AG04449 (cell line): ENCODE measurements around the gene FAM217B.

ENCODE experiments used
- CTCF ChIA-PET: fragments of 350-600 bp; formaldehyde crosslinking; extraction: SDS; loops from one replicate; lab custom pipeline; 2021; ENCODE audit warnings: antibody characterized with exemption; lab: Yijun Ruan, JAX
- POLR2A ChIA-PET: fragments of 400-600, 350-600 bp; formaldehyde crosslinking; extraction: SDS; loops from one replicate; lab custom pipeline; 2020; ENCODE audit warnings: antibody characterized with exemption, inconsistent platforms; lab: Yijun Ruan, JAX
- DNase-seq: peaks from one replicate; pipeline ENCODE4 v3.0.0-alpha.2; 2010; ENCODE audit warnings: low read depth, low spot score
- H3K4me3 ChIP-seq: 2 replicates; pipeline ENCODE4 v1.5.1; 2011; ENCODE audit warnings: low read depth, mild to moderate bottlenecking, control low read depth, low read length
- TF ChIP-seq, protein P1 (sequence below): IDR thresholded peaks from one replicate; pipeline ENCODE4 v1.5.1; 2011; ENCODE audit warnings: mild to moderate bottlenecking, moderate library complexity, low read length, control low read depth, inconsistent platforms; ENCODE audit not compliant: insufficient read depth; ENCODE audit errors: missing control alignments

Gene FAM217B

DNA sequence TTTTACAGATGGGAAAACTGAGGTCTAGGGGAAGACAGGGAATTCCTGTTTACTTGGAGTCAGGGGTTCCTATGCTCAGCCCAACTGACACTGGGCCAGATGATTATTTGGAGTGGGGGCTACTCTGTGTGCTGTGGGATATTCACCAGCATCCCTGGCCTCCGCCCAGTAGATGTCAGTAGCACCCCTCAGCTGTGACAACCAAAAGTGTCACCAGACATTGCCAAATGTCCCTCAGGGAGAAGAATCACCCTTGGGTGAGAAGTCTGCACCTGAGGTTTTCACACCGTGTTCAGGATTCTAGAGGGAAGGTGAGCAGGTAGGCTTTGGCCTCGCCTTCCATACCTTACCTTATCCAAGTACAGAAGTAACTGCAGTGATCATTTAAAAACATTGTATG lies 45.7 kb downstream of the FAM217B start:
- CTCF ChIA-PET = interaction anchor here (1.4 kb wide), 1 partner anchor 72 kb away, joined by 4 read pairs; no protein-coding TSS in a partner anchor
- POLR2A ChIA-PET = no interaction called here
- no peak overlapping the region for H3K4me3 ChIP-seq
- TF ChIP-seq, protein P1, sequence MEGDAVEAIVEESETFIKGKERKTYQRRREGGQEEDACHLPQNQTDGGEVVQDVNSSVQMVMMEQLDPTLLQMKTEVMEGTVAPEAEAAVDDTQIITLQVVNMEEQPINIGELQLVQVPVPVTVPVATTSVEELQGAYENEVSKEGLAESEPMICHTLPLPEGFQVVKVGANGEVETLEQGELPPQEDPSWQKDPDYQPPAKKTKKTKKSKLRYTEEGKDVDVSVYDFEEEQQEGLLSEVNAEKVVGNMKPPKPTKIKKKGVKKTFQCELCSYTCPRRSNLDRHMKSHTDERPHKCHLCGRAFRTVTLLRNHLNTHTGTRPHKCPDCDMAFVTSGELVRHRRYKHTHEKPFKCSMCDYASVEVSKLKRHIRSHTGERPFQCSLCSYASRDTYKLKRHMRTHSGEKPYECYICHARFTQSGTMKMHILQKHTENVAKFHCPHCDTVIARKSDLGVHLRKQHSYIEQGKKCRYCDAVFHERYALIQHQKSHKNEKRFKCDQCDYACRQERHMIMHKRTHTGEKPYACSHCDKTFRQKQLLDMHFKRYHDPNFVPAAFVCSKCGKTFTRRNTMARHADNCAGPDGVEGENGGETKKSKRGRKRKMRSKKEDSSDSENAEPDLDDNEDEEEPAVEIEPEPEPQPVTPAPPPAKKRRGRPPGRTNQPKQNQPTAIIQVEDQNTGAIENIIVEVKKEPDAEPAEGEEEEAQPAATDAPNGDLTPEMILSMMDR = no peak
- DNase-seq = no peak

DNA sequence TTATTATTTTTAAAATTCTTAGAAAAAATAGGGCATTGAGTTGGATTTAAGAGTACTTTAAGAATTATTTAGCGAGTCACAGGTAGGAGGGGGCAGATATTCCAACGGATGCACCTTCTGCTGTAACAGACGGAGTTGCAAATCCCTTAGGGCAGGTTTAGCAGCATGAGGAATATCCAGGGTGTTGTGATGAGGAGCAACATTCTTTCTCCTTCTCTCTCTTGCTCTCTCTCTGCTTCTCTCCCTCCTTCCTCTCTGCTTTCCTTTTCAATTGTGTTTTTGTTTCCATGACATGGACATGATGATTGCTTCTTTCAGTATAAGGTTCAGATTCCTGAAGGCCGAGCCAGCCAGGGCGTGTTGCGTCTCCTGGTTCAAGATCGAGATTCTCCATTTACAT lies 46.9 kb downstream of the FAM217B start:
- TF ChIP-seq, protein P1 = no peak
- ChIA-PET CTCF (no interaction called here), POLR2A (no interaction called here)
- DNase-seq = no peak
- H3K4me3 ChIP-seq = no peak overlapping the region

DNA sequence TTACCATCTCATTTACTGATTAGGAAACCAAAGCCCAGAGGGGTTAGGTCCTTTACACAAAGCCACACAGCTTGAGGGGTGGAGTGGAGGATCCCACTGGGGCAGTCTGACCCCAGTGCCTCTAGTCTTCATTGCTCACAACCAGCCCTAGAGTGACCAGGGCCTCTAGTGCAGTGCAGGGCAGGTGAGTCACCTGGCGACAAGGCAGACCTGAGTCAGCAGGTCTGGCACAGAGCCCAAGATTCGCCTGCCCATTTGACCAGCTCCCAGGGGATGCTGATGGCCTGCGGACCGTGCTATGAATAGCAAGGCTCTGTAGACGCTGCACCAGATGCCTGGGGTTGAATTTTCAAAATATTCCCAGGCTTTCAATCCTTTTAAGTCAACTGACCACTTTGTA lies 48.0 kb downstream of the FAM217B start:
- TF ChIP-seq, protein P1 = no peak
- no peak for DNase-seq
- H3K4me3 ChIP-seq = no peak overlapping the region
- CTCF ChIA-PET = no interaction called here
- POLR2A ChIA-PET = no interaction called here

DNA sequence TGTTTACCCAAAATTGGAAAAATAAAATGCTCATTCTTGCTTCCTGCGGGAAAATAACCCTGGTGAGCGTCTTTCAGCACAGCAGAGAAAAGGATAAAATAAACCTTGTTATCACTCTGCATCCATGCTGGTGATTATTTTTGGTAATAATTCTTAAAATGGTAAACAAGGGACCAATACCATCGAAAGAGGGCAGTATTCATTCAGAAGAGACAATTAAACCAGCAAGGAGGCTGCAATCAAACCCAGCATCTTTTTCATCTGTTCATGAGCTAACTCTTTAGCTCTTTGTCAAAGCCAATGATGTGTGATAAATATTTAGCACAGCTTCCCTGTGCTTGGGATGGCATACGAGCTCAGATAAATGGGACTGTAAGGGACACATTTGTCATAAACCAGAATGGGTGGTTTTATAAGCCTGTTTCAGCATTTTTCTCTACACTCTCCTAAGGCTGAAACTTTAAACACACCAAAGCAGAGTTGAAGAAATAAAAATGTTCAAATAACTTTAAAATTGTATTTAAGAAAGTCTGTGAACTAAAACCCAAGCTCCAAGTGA lies 52.4 kb downstream of the FAM217B start:
- POLR2A ChIA-PET = no interaction called here
- TF ChIP-seq, protein P1 = peak; percentile 1
- DNase-seq = no peak
- CTCF ChIA-PET = interaction anchor here (0.7 to 2.0 kb wide), 12 partner anchors 11 to 1270 kb away, joined by 3 to 9 read pairs (median 3); no protein-coding TSS in a partner anchor
- H3K4me3 ChIP-seq = no peak overlapping the region

DNA sequence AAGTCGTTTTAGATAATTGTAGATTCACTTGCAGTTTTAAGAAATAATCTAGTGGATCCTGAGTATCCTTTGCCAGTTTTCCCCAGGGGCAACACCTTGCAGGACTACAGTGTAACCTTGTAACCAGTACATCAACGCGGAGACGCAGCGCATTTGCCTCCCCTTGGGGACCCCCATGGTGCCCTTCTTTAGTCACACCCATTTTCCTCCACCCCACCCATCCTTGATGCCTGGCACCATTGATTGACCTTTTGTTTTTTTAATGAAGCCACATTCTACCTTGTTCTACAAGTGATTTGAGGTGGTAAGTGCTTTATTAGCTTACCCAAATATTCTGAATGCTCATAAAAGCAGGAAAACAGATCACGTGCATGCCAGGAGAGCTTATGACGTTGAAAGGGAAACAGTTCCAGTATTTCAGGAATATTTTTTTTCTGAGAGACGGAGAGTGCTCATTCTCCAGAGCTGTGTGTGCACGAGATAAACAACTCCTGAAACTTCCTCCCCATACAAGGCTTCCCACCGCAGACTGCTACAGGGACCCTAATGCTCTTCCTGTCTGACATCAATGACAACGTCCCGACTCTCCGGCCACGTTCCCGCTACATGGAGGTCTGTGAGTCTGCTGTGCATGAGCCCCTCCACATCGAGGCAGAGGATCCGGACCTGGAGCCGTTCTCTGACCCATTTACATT lies 53.7 kb downstream of the FAM217B start:
- TF ChIP-seq, protein P1 = no peak
- POLR2A ChIA-PET = no interaction called here
- CTCF ChIA-PET = interaction anchor here (1.2 to 1.9 kb wide), 5 partner anchors 16 to 269 kb away, joined by 3 to 5 read pairs (median 4); no protein-coding TSS in a partner anchor
- no peak for DNase-seq
- H3K4me3 ChIP-seq = no peak overlapping the region

DNA sequence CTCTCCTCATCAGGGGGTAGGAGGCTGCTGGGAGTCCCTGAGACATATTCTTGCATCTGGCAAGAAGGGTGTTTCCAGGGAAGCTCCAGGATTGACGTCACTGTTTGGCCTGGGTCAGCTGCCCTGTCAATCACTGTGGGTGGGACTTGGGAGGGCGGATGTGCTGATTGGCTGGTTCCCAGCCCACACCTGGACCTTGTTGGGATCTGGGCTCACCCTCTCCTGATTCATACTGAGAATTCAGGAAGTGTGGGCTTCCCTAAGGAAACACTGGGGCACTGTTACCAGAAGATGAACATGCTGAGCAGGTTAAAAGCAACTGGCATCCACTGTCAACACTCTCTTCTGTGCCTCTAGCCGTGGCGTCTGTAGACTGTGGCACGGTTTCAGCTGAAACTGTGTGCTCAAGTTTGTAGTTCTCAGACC lies 54.5 kb downstream of the FAM217B start:
- TF ChIP-seq, protein P1 = no peak
- POLR2A ChIA-PET = no interaction called here
- CTCF ChIA-PET = interaction anchor here (1.5 kb wide), 1 partner anchor 1234 kb away, joined by 3 read pairs; no protein-coding TSS in a partner anchor
- DNase-seq = no peak
- H3K4me3 ChIP-seq = no peak overlapping the region
